Liver (tissue), 9 donors: ENCODE measurements around the gene GCNT2. TPM values are rescaled to one million over a fixed set of nuclear protein-coding genes. Genes with fewer than 3 reads are reported as not detected.

Experiments used
- DNase-seq: peaks from one replicate; pipeline ENCODE4 v3.0.0-alpha.2; 2017; ENCODE audit warnings: low spot score
- H3K27ac ChIP-seq, 2 donors: one replicate each; pipeline ENCODE4 v1.7.0; 2013; ENCODE audit warnings: inconsistent platforms in 2 of 2, low read length in 2 of 2, control low read depth in 1 of 2, low read depth in 1 of 2, mild to moderate bottlenecking in 1 of 2
- H3K27me3 ChIP-seq, 4 donors: one replicate each; pipeline versions ENCODE4 v1.6.1 to v1.7.0; 2013; ENCODE audit warnings: low read length in 3 of 4, inconsistent platforms in 1 of 4, mild to moderate bottlenecking in 1 of 4, moderate library complexity in 1 of 4; ENCODE audit not compliant: control insufficient read depth in 4 of 4, insufficient read depth in 4 of 4
- H3K36me3 ChIP-seq, 4 donors: one replicate each; pipeline versions ENCODE4 v1.6.1 to v1.7.0; 2013; ENCODE audit warnings: low read length in 3 of 4, mild to moderate bottlenecking in 3 of 4, low read depth in 1 of 4, moderate library complexity in 1 of 4; ENCODE audit not compliant: control insufficient read depth in 4 of 4, insufficient read depth in 3 of 4
- H3K4me1 ChIP-seq, 4 donors: one replicate each; pipeline versions ENCODE4 v1.6.1 to v1.7.0; 2013; ENCODE audit warnings: low read length in 3 of 4, mild to moderate bottlenecking in 3 of 4, moderate library complexity in 1 of 4; ENCODE audit not compliant: control insufficient read depth in 4 of 4, insufficient read depth in 4 of 4
- H3K4me3 ChIP-seq, 3 donors: one replicate each; pipeline versions ENCODE4 v1.6.1 to v1.7.0; 2013; ENCODE audit warnings: low read length in 3 of 3, control low read depth in 1 of 3, low read depth in 1 of 3, mild to moderate bottlenecking in 1 of 3
- H3K9ac ChIP-seq, 2 donors: one replicate each; pipeline ENCODE4 v1.7.0; 2013; ENCODE audit warnings: low read length in 2 of 2, mild to moderate bottlenecking in 2 of 2, moderate library complexity in 2 of 2, control low read depth in 1 of 2, low read depth in 1 of 2
- H3K9me3 ChIP-seq, 4 donors: one replicate each; pipeline versions ENCODE4 v1.6.1 to v1.7.0; 2013; ENCODE audit warnings: low read length in 3 of 4; ENCODE audit not compliant: control insufficient read depth in 4 of 4
- EGR1 ChIP-seq, 2 donors: IDR thresholded peaks; 2 replicates each; pipeline ENCODE4 v1.6.1; 2016 to 2018; ENCODE audit warnings: antibody characterized with exemption in 2 of 2, low read depth in 2 of 2
- FOXA1 ChIP-seq: IDR thresholded peaks from 2 replicates; pipeline ENCODE4 v1.6.1; 2016; ENCODE audit warnings: antibody characterized with exemption
- FOXA2 ChIP-seq: IDR thresholded peaks from 2 replicates; pipeline ENCODE4 v1.6.1; 2016; ENCODE audit warnings: antibody characterized with exemption
- HNF4A ChIP-seq, 2 donors: conservative IDR thresholded peaks; 2 replicates each; pipeline ENCODE4 v1.6.1; 2016; ENCODE audit warnings: antibody characterized with exemption in 2 of 2, mild to moderate bottlenecking in 2 of 2
- HNF4G ChIP-seq: IDR thresholded peaks from 2 replicates; pipeline ENCODE4 v1.6.1; 2016; ENCODE audit warnings: antibody characterized with exemption
- JUND ChIP-seq, 2 donors: IDR thresholded peaks; 2 replicates each; pipeline ENCODE4 v1.6.1; 2016; ENCODE audit warnings: antibody characterized with exemption in 2 of 2
- YY1 ChIP-seq: IDR thresholded peaks from 2 replicates; pipeline ENCODE4 v1.6.1; 2016; ENCODE audit warnings: antibody characterized with exemption, mild to moderate bottlenecking
- whole genome bisulfite sequencing: extraction: QIAGEN DNeasy Blood & Tissue Kit; methylation state at CpG from one replicate; pipeline ENCODE4 v1.1.7; 2013; 5-methylcytosine and 5-hydroxymethylcytosine counted together
- polyA plus RNA-seq, 2 donors: library from polyadenylated mRNA; stranded (reverse) in 1 of 2; unstranded in 1 of 2; fragments of 200-250 nt in 1 of 2; fragments of >200 nt in 1 of 2; fragmentation: Nextera tagmentation in 1 of 2; extraction: Ambion mirVana in 1 of 2; gene quantifications; one replicate each; pipeline versions ENCODE4 v1.2.1 to v1.2.3, GENCODE V29; 2013 to 2015
- total RNA-seq, 2 donors: library from RNA; depleted of rRNA; stranded (reverse); fragments of >200 nt; gene quantifications; one replicate each; pipeline ENCODE4 v1.2.3, GENCODE V29; 2014
- TF ChIP-seq, protein P1 (sequence below): IDR thresholded peaks from 2 replicates; pipeline ENCODE4 v1.6.1; 2016; ENCODE audit warnings: antibody characterized with exemption, mild to moderate bottlenecking
- TF ChIP-seq, protein P2 (sequence below): fragments of 150-350 bp; IDR thresholded peaks from 2 replicates; pipeline ENCODE4 v1.5.1; 2017; ENCODE audit warnings: improper control_type of control experiment, low read depth, low read length; ENCODE audit not compliant: missing input control
- TF ChIP-seq, protein P3 (sequence below): IDR thresholded peaks from 2 replicates; pipeline ENCODE4 v1.6.1; 2016; ENCODE audit warnings: antibody characterized with exemption
- TF ChIP-seq, protein P4 (sequence below): IDR thresholded peaks from 2 replicates; pipeline ENCODE4 v1.6.1; 2016; ENCODE audit warnings: antibody characterized with exemption
- donor health status: healthy.
- donor health status: healthy.
- donor health status: healthy.
- donor health status: healthy.
- donor health status: healthy.

GCNT2 gene
- total and polyA plus RNA-seq, 4 donors = 2.8 to 16.7 (median 4.2) TPM

DNA sequence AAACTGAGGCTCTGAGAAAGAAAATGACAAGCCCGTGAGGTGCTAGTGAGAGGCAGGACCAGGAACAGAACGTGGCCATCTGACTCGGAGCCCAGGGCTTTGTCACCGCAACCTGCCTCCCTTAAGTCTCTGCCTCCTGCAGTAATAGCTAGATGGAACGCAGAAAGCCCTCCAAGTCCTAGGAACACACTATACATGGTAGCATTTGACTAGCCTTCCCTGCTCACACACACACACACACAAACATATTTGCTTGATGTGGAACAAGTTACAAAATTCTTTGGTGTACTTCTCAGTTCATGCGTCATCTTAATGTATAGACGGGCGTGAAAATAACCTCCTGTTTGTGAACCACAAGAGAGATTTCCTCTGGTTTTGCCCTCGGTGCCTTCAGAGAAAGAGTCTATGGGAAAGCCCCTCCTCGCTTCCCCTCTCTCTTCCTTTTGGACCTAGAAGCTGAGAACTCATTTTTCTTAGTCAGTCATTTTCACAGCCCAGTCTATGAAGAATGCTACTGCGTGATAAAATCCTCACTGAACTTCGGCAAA is 134.4 kb downstream of the GCNT2 start:
- H3K4me3 ChIP-seq = no peak overlapping the region
- no peak for DNase-seq
- H3K4me1 ChIP-seq = no peaks in the 10 kb centered on the region
- TF ChIP-seq, protein P1, sequence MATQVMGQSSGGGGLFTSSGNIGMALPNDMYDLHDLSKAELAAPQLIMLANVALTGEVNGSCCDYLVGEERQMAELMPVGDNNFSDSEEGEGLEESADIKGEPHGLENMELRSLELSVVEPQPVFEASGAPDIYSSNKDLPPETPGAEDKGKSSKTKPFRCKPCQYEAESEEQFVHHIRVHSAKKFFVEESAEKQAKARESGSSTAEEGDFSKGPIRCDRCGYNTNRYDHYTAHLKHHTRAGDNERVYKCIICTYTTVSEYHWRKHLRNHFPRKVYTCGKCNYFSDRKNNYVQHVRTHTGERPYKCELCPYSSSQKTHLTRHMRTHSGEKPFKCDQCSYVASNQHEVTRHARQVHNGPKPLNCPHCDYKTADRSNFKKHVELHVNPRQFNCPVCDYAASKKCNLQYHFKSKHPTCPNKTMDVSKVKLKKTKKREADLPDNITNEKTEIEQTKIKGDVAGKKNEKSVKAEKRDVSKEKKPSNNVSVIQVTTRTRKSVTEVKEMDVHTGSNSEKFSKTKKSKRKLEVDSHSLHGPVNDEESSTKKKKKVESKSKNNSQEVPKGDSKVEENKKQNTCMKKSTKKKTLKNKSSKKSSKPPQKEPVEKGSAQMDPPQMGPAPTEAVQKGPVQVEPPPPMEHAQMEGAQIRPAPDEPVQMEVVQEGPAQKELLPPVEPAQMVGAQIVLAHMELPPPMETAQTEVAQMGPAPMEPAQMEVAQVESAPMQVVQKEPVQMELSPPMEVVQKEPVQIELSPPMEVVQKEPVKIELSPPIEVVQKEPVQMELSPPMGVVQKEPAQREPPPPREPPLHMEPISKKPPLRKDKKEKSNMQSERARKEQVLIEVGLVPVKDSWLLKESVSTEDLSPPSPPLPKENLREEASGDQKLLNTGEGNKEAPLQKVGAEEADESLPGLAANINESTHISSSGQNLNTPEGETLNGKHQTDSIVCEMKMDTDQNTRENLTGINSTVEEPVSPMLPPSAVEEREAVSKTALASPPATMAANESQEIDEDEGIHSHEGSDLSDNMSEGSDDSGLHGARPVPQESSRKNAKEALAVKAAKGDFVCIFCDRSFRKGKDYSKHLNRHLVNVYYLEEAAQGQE = no peak
- TF ChIP-seq FOXA1 = no peak
- no peak for TF ChIP-seq YY1
- TF ChIP-seq HNF4G = no peak
- no peak for TF ChIP-seq JUND (IDR thresholded peaks at IDR 0.05)
- TF ChIP-seq, protein P2, sequence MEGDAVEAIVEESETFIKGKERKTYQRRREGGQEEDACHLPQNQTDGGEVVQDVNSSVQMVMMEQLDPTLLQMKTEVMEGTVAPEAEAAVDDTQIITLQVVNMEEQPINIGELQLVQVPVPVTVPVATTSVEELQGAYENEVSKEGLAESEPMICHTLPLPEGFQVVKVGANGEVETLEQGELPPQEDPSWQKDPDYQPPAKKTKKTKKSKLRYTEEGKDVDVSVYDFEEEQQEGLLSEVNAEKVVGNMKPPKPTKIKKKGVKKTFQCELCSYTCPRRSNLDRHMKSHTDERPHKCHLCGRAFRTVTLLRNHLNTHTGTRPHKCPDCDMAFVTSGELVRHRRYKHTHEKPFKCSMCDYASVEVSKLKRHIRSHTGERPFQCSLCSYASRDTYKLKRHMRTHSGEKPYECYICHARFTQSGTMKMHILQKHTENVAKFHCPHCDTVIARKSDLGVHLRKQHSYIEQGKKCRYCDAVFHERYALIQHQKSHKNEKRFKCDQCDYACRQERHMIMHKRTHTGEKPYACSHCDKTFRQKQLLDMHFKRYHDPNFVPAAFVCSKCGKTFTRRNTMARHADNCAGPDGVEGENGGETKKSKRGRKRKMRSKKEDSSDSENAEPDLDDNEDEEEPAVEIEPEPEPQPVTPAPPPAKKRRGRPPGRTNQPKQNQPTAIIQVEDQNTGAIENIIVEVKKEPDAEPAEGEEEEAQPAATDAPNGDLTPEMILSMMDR = no peak
- TF ChIP-seq EGR1 (IDR thresholded peaks at IDR 0.05; ENCODE audit: low read depth in 2 of 2) = no peak
- TF ChIP-seq FOXA2 = no peak
- no peaks in the 10 kb centered on the region for H3K27me3 ChIP-seq
- no peak overlapping the region for H3K27ac ChIP-seq
- H3K36me3 ChIP-seq = no peaks in the 10 kb centered on the region
- H3K9ac ChIP-seq = no peak overlapping the region
- H3K9me3 ChIP-seq = no peaks in the 10 kb centered on the region
- 67% methylated on average over 12 of the region's 12 CpGs for WGBS

DNA sequence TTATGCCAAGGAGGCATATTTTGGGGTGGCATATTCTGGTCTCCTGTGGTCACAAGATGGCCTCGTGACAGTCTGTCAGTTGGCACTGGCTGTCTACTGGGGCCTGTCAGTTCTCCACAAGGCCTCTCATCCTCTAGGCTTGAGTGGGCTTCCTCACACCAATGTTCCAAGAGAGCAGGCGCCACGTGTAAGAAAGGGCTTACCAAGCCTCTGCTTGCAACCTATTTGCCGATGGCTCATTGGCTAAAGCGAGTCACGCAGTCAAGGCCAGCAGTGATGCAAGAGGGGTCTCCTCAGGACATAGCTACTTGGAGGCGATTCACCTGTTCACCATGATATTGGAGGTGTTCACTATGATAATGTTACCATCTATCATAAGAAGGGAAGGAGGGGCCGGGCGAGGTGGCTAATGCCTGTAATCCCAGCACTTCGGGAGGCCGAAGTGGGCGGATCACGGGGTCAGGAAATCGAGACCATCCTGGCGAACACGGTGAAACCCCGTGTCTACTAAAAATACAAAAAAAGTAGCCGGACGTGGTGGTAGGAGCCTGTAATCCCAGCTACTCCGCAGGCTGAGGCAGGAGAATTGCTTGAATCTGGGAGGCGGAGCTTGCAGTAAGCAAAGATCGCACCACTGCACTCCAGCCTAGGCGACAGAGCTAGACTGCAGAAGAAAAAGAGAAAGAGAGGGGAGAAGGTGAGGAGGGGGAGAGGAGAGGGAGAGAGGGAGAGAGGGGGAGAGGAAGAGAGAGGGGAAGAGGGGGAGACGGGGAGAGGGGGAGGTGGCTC is 138.0 kb downstream of the GCNT2 start:
- DNase-seq = no peak
- no peaks in the 10 kb centered on the region for H3K4me1 ChIP-seq
- H3K27ac ChIP-seq = no peak overlapping the region

More for the DNA sequence above, 138.0 kb downstream of the GCNT2 start:
- no peaks in the 10 kb centered on the region for H3K27me3 ChIP-seq
- no peaks in the 10 kb centered on the region for H3K9me3 ChIP-seq
- WGBS = 89% methylated on average over 24 of the region's 24 CpGs
- H3K9ac ChIP-seq = no peak overlapping the region
- TF ChIP-seq, protein P3, sequence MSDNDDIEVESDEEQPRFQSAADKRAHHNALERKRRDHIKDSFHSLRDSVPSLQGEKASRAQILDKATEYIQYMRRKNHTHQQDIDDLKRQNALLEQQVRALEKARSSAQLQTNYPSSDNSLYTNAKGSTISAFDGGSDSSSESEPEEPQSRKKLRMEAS = no peak
- no peak for TF ChIP-seq HNF4A (conservative IDR thresholded peaks at IDR 0.05)
- TF ChIP-seq, protein P2 = no peak
- TF ChIP-seq, protein P4, sequence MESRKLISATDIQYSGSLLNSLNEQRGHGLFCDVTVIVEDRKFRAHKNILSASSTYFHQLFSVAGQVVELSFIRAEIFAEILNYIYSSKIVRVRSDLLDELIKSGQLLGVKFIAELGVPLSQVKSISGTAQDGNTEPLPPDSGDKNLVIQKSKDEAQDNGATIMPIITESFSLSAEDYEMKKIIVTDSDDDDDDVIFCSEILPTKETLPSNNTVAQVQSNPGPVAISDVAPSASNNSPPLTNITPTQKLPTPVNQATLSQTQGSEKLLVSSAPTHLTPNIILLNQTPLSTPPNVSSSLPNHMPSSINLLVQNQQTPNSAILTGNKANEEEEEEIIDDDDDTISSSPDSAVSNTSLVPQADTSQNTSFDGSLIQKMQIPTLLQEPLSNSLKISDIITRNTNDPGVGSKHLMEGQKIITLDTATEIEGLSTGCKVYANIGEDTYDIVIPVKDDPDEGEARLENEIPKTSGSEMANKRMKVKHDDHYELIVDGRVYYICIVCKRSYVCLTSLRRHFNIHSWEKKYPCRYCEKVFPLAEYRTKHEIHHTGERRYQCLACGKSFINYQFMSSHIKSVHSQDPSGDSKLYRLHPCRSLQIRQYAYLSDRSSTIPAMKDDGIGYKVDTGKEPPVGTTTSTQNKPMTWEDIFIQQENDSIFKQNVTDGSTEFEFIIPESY = no peak
- no peak for TF ChIP-seq HNF4G
- no peak overlapping the region for H3K4me3 ChIP-seq
- no peaks in the 10 kb centered on the region for H3K36me3 ChIP-seq
